ENCODE measurements around the gene PARP12.

GRCh38 chr7:140000666-140001268 lies 62.0 kb downstream of the PARP12 start:
- no peak for TF ChIP-seq CTCF (IDR thresholded peaks at IDR 0.05)
- TF ChIP-seq POLR2A (IDR thresholded peaks at IDR 0.05), result no peak

Data from thyroid gland (tissue), 4 donors.